Femur (tissue), 1 donor: ENCODE measurements around the gene C2orf78.
A peak's percentile ranks its signal among the peaks of the same experiment; 100 is the strongest.
"Not testable (repeated sequence)": the region's sequence is repeated elsewhere in the genome, so short reads cannot be mapped to it uniquely, and the experiment has no call there.

Experiments
- DNase-seq: peaks from one replicate; pipeline ENCODE4 v3.0.0-alpha.2; 2017

C2orf78 gene

GRCh38 chr2:73783402-73783801 lies 581 bp upstream of the C2orf78 start:
- DNase-seq = not testable (repeated sequence)

- DNase-seq = no peak
These were observed 27.9 kb downstream of the C2orf78 start for GRCh38 chr2:73811878-73812277.

GRCh38 chr2:73812635-73813034 lies 28.7 kb downstream of the C2orf78 start:
- no peak for DNase-seq

GRCh38 chr2:73818296-73818695 lies 34.3 kb downstream of the C2orf78 start:
- DNase-seq = no peak

GRCh38 chr2:73821227-73821626 lies 37.2 kb downstream of the C2orf78 start:
- no peak for DNase-seq

- no peak for DNase-seq
These were observed 37.7 kb downstream of the C2orf78 start for GRCh38 chr2:73821669-73822068.

- DNase-seq = no peak
These were observed 38.3 kb downstream of the C2orf78 start for GRCh38 chr2:73822276-73822675.

GRCh38 chr2:73822991-73823390 lies 39.0 kb downstream of the C2orf78 start:
- DNase-seq = no peak

GRCh38 chr2:73823416-73823815 lies 39.4 kb downstream of the C2orf78 start:
- DNase-seq = no peak

GRCh38 chr2:73823916-73824523 lies 40.0 kb downstream of the C2orf78 start:
- no peak for DNase-seq

- no peak for DNase-seq
These were observed 41.4 kb downstream of the C2orf78 start for GRCh38 chr2:73825408-73825807.

GRCh38 chr2:73827018-73827417 lies 43.0 kb downstream of the C2orf78 start:
- DNase-seq = no peak

- no peak for DNase-seq
These were observed 43.8 kb downstream of the C2orf78 start for GRCh38 chr2:73827660-73828388.

- DNase-seq = no peak
These were observed 44.4 kb downstream of the C2orf78 start for GRCh38 chr2:73828389-73828817.

GRCh38 chr2:73828818-73829570 lies 45.0 kb downstream of the C2orf78 start, which contains the start of gene STAMBP:
Gene STAMBP, plus strand, starts transcription at chr2:73828961. Its CDS starts 1,896 bp downstream, at chr2:73830857.
- peak; percentile 98 for DNase-seq

- DNase-seq = no peak
These were observed 47.0 kb downstream of the C2orf78 start for GRCh38 chr2:73830871-73831401.

- DNase-seq = peak; percentile 33
These were observed 48.9 kb downstream of the C2orf78 start for GRCh38 chr2:73832930-73833329.

- DNase-seq = no peak
These were observed 52.4 kb downstream of the C2orf78 start for GRCh38 chr2:73836141-73836943.

- no peak for DNase-seq
These were observed 54.0 kb downstream of the C2orf78 start for GRCh38 chr2:73837847-73838585.

GRCh38 chr2:73838889-73839534 lies 55.0 kb downstream of the C2orf78 start:
- no peak for DNase-seq
